Stimulated activated CD8-positive, alpha-beta memory T cell treated with anti-CD3 and anti-CD28 coated beads, Interleukin-4, amount 100 ng/mL, for 1 hour (primary cell): ENCODE results near the gene ATAD3C.

ENCODE experiments used
- DNase-seq, 2 donors: peaks; one replicate each; pipeline ENCODE4 v3.0.0-alpha.2; 2020; ENCODE audit warnings: low read depth in 2 of 2, low spot score in 1 of 2

The ATAD3C gene

GRCh38 chr1:1430114-1430982 lies 19.1 kb upstream of the ATAD3C start:
- no peak for DNase-seq

DNA sequence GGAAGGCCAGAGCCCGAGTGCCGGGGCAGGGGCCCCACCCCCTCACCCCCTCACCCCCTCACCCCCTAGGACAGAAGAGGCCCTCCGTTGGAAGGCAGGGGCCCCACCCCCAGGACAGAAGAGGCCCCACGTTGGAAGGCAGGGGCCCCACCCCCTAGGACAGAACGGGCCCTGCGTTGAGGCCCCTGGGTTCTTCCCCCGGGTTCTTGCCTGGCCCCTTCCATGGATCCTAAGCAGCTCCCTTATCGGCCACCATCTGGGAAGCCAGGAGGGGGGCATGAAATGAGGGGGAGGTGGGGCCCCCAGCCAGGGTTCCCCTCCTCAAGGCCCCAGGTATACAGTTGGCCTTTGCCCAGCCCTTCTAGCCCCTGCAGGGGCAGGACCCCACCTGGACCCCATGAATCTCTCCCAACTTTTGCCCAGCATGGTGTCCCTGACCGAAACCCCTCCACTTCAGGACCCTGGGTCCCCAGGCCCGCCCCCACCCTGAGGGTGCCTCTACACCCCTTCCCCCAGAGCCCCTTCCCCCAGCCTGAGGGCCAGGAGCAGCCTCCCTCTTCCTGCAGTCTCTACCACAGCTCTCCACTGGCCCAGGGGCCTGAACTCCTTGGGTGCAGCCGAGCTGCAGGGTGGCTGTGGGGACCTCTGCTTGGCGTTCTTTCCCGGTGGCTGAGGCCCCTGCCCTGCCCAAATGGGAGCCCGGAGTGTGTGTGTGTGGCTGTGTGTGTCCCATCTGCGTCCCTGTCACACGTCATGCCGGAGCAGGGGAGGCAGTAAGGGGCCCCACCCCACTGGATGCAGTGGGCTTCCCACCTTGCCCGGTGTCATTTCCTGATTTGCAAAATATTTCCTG lies 18.3 kb upstream of the ATAD3C start:
- no peak for DNase-seq

GRCh38 chr1:1431845-1432273 lies 17.6 kb upstream of the ATAD3C start:
- no peak for DNase-seq

GRCh38 chr1:1432274-1432950 lies 17.1 kb upstream of the ATAD3C start:
- no peak for DNase-seq

GRCh38 chr1:1432951-1433803 lies 16.3 kb upstream of the ATAD3C start:
- no peak for DNase-seq

DNA sequence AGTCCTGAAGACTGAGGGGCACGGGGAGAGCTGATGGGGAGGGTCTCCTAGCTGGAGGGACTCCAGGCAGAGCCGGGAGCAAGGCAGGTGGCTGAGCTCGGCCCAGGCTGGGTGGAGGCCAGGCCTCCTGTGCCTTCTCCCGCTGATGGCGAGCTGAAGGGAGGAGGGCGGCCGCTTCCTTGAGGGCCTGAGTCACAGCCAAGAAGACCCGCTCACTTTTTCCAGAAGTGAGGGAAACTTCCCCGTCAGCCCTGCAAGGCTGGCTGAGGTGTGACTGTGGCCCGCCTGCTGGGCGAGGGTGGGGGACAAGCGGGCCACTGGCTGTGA lies 15.7 kb upstream of the ATAD3C start:
- no peak for DNase-seq

DNA sequence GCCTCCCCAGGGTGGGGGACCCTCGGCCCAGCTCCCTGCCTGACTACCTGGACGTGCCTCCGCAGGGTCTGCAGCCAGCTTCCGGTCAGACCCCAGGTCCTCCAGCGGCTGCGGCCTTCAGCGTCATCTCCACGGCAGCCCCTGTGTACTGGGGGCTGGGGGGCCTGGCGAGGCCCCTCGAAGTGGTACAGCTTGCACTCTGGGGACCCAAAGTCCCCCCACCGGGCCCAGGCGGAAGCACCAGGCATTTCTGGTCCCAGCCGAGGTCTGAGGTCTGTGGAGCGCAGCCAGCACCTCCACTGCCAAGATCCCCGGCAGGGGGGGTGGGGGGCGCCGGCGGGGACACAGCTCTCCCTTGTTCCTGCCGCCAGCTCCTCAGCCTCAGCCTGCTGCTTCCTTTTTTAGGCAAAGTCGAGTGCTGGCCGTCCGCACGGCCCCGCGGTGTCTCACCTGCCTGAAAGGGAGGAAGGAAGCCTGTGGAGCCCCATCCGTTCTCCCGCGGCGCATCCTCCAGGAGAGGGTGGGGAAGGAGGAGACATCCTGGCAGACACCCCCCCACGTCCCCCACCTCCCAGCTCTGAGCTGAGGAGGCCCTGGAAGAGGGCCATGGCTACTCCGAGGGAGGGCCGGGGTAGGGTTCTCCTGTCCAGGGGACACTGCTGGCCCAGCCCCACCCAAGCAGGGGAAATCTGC lies 15.2 kb upstream of the ATAD3C start:
- no peak for DNase-seq

GRCh38 chr1:1434824-1435105 lies 14.7 kb upstream of the ATAD3C start:
- no peak for DNase-seq

DNA sequence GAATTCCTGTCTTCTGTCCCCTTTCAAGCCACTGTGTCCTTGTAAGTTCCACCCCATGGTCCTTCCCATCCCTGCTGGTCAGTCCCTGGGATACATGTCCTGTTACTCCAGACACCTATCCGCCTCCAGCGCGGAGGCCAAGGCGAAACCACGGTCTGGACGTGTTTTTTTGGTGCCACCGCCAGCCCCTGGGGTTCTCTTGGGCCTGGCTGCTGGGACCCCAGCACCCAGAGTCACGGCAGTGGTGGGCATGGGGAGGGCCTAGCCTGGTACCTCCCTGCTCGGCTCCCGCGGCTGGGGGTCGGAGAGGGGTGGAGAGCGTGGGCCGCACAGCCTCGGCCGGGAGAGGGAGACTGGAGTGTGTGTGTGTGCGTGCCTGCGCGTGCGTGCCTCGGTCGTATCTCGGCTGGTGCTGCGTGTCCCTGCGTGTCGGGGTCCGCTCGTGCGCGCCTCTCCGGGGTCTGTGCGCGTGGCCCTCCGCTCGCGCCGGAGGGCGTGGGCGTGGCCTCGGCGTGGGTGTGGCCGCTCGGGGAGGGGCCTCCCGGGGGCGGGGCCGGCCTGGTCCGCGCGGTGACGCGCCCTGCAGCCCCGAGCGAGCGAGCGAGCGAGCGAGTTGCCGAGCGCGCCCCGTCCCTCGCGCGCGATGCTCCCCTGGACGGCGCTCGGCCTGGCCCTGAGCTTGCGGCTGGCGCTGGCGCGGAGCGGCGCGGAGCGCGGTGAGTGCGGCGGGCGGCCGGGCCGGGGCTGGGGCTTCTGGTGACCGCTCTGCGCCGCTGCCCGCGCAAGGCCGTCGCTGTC lies 14.2 kb upstream of the ATAD3C start, which contains the start of gene VWA1:
Gene VWA1, plus strand, starts transcription at position 585 of the 798 bp plus-strand sequence. Its CDS starts 59 bp downstream, at position 644.
- peak; percentile 30 to 36 for DNase-seq

GRCh38 chr1:1435911-1436629 lies 13.4 kb upstream of the ATAD3C start:
- no peak for DNase-seq

- DNase-seq = no peak
These were observed 12.9 kb upstream of the ATAD3C start for GRCh38 chr1:1436630-1437032.

DNA sequence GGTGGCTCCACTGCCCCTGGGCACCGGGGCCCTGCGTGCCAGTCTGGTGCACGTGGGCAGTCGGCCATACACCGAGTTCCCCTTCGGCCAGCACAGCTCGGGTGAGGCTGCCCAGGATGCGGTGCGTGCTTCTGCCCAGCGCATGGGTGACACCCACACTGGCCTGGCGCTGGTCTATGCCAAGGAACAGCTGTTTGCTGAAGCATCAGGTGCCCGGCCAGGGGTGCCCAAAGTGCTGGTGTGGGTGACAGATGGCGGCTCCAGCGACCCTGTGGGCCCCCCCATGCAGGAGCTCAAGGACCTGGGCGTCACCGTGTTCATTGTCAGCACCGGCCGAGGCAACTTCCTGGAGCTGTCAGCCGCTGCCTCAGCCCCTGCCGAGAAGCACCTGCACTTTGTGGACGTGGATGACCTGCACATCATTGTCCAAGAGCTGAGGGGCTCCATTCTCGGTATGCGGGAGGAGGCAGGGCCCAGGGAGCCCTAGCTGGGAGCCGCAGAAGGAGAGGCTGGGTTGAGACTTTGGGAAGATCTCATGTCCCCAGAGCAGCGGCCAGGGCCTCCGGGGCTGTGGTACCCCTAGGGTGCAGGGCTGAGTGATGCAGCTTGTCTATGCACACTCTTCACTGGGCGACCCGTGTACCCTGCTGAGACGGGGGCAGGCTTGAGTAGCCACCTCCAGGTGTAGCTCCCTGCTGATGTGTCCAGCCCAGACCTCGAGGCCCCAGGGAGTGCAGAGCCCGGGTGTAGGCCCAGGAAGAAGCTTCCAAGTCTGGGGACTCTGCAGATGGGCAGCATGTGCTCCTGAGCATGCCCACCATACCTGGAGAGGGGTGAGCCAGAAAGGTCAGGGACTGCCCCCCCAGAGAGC lies 12.2 kb upstream of the ATAD3C start:
- DNase-seq = no peak

- no peak for DNase-seq
These were observed 11.5 kb upstream of the ATAD3C start for GRCh38 chr1:1437904-1438376.

GRCh38 chr1:1438531-1439381 lies 10.7 kb upstream of the ATAD3C start:
- DNase-seq = no peak

GRCh38 chr1:1439546-1440261 lies 9.8 kb upstream of the ATAD3C start:
- DNase-seq = no peak
